HG03064 (cell line): ENCODE data around the gene CT45A1.
"Not testable (repeated sequence)": the region's sequence is repeated elsewhere in the genome, so short reads cannot be mapped to it uniquely, and the experiment has no call there.

Source experiments
- ATAC-seq: cut with Tn5 transposase; IDR thresholded peaks from one replicate; pipeline ENCODE4 v1.9.1; 2021; ENCODE audit warnings: low read depth; ENCODE audit not compliant: unreplicated experiment

The CT45A1 gene, protein sequence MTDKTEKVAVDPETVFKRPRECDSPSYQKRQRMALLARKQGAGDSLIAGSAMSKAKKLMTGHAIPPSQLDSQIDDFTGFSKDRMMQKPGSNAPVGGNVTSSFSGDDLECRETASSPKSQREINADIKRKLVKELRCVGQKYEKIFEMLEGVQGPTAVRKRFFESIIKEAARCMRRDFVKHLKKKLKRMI

DNA sequence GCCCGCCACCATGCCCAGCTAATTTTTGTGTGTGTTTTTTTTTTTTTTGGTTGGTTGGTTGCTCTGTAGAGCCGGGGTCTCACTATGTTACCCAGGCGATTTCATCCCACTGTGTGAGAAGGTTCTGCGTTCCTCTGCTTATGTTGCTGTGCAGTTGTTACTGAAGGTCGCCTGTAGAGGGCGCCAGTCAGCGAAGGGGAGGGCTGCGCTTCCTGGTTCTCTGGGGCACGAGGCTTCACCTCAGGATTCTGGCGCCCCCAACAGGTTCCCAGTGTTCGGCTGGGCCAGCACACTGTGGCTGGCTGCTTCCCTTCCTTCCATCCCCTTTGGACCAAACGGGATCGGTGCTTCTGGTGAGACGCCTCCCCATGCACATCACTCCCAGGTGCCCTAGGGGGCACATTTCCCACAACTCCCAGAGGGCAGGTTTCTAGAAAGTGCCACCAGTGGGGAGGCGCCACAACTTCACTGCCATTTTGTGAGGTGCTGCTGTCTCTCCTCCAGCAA, at the start of gene CT45A1:
Gene CT45A1, plus strand, starts transcription at position 457 of the 507 bp plus-strand sequence. CDS start 5,302 bp downstream, outside the sequence.
- not testable (repeated sequence) for ATAC-seq

DNA sequence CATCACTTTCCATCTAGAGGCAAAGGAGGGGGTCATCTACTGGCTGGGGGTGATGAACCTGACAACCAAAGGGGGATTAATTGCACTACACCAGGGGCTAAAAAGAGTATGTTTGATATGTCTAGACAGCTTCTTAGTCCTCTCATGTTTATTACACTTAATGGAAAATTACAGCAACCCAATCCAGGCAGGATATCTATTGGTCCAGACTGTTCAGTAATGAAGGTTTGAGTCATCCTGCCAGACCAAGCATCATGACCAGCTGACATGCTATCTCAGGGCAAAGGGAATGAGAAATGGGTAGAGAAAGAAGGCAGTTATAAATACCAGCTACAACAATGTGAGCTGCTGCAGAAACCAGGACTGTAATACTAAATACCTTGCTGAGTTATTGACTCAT, 40.5 kb upstream of the CT45A1 start:
- not testable (repeated sequence) for ATAC-seq

DNA sequence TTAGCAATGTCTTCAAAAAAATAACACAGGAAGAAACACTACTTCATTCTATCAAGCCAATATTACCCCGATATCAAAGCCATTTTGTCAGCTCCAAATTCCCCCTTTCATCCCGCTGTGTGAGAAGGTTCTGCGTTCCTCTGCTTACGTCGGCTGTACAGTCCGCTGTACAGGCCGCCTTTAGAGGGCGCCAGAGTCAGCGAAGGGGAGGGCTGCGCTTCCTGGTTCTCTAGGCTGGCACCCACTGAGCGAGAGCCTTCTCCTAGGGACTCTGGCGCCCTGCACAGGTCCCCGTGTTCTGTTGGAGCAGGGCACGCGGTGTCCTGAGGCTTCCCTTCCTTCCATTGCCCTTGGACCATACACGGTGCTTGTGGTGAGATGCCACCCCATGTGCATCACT, 25.3 kb upstream of the CT45A1 start:
- ATAC-seq, result no peak

DNA sequence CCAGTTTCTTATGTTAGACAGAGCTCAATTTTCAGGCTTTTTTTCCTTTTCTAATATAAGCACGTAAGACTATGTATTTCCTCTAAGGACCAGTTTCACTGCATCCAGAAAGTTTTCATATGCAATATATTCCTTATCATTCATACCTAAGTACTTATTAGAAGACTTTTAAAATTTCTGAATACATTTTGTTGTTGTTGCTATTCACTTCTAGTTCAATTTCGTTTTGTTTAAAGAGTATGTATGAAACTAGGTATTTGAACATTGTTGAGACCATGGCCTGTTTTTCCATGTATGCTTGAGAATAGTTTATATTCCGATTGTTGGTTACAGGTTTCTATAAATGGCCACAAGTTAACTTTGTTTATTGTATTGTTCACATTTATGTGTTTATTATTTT, 18.0 kb upstream of the CT45A1 start:
- no peak for ATAC-seq

DNA sequence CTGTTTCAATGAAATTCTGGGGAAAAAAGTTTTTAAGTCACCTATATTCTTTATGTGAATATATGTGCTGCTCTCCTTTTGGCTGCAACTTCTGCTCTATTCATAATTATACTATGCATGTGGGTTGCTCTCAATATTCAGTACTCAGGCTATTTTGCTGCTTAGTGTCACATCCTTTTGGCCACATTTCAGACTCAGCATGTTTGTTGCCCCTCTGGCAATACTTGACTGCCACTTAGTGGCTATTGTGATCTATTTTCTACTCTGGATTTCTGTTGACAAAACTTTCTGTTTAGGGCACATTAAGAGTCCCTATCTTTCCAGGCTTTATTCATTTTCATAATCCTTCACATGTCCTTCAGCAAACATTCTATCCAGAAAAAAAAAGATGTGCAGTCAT, 15.8 kb upstream of the CT45A1 start:
- ATAC-seq, result no peak

DNA sequence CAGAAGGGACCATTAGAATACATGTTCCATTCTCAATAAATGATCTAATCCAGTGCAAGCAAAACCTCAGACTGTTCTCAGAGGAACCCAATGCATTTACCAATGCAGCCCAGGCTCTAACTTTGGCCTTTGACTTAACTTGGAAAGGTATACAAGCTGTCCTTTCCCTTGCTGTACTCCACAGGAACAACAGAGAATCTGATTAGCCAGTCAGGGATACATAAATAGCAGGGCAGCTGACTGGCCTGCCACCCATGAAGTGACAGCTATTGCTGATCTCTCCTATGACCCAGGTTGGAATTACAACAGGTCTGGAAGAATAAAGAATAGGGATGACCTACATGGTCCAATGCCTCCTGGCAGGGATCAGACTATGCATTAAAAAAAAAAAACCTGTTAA, 14.5 kb upstream of the CT45A1 start:
- no peak for ATAC-seq

DNA sequence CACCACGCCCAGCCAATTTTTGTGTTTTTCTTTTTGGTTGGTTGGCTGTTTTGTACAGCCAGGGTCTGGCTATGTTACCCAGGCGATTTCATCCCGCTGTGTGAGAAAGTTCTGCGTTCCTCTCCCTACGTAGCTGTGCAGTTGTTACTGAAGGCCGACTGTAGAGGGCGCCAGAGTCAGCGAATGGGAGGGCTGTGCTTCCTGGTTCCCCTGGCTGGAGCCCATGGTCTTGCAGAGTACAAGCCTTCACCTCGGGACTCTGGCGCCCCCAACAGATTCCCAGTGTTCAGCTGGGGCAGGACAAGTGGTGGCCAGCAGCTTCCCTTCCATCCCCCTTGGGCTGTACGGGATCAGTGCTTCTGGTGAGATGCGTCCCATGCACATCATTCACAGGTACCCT, 5.6 kb upstream of the CT45A1 start:
- no peak for ATAC-seq

DNA sequence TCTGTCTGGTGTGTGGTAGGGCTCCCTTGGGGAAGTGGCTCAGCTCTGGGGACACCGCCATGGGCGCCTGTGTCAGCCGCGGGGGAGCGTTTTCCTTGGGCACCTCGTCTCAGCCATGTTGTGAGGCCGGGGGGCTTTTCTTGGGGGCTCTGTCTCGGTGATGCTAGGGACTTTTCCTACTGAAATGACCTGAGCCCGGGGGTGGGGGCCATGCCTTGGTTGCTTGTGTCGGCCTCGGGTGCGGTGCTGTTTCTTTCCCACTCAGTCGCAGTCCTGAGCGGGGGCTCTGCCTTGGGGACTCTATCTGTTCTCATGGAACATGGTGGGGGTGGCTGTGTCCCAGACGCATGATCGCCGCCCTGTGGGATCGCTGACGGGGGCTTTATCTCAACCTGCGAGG, 356 bp downstream of the CT45A1 start:
- no peak for ATAC-seq

DNA sequence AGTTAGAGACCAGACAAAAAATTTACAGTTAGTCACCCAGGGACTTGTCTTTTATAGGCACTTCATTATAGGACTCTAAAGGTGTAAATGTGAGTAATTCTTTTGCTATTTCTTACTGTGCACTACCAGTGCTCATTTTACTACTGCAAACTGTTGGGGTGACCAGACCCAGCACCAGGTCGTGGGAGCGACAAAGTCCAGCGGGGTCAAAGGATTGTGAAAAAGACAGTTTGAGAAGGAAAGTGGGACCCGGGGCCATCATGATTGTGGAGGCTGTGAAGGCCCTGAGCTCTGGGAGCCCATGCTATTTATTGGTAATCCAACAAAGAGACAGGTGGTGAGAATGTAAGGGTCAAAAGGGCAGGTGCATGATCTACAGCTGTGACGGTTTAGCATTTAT, 21.2 kb downstream of the CT45A1 start:
- not testable (repeated sequence) for ATAC-seq

DNA sequence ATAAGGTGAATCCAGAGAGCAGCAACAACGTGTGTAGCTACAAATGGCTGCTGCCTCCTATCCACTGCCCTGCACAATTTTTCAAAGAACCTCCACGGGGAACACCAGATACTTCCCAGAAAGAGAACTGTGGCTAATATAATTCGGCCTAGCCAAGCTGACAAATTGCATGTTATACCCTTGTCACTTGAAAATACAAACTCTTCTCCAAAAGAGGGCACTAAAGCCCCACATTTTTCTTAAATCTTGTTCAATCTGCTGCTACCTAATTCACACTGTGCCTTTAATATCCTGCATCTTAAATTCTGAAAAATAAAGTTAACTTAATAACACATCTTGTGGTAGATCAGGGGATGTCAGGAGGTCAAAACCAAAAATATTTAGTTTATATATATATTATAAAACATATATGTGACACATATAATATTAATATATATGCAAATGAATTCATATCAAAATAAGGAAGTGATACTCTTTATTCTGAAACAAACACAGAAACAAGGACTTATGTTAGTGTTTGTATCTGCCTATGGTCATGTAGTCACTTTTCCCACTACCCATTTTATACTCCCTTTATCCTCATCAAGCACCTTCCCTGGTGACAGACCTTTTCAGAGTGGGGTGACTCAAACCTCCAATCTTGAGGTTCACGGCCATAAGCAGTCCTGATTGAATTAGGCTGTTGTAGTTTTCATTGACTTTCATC, 24.1 kb downstream of the CT45A1 start:
- no peak for ATAC-seq

DNA sequence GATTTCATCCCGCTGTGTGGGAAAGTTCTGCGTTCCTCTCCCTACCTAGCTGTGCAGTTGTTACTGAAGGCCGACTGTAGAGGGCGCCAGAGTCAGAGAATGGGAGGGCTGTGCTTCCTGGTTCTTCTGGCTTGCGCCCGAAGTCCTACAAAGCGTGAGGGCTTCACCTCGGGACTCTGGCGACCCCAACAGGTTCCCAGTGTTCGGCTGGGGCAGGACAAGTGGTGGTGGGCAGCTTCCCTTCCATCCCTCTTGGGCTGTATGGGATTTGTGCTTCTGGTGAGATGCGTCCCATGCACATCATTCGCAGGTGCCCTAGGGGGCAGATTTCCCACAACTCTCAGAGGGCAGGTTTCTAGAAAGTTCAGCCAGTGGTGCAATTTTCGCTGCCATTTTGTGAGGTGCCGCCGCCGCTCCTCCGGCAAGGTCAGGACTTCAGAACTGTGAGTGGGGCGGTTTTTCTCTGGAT, 27.3 kb downstream of the CT45A1 start:
- ATAC-seq, result no peak

DNA sequence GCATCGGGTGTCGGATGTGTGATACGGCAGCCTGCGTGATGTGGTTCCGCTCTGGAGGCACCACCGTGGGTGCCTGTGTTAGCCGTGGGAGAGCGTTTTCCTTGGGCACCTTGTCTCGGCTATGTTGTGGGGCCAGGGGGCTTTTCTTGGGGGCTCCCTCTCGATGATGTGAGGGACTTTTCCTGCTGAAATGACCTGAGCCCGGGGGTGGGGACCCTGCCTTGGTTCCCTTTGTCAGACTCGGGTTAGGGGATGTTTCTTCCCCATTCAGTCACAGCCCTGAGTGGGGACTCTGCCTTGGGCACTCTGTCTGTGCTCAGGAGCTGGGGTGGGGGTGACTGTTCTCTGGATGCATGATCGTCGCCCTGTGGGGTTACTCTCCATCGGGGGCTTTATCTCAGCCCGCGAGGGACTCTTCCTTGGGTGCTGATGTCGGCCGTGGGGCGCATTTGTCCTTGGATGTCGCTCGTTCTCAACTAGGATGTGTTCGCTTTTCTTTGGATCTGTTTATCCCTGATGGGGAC, 27.8 kb downstream of the CT45A1 start:
- ATAC-seq, result no peak

DNA sequence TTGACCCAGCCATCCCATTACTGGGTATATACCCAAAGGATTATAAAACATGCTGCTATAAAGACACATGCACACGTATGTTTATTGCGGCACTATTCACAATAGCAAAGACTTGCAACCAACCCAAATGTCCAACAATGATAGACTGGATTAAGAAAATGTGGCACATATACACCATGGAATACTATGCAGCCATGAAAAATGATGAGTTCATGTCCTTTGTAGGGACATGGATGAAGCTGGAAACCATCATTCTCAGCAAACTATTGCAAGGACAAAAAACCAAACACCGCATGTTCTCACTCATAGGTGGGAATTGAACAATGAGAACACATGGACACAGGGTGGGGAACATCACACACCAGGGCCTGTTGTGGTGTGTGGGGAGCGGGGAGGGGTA, 31.3 kb downstream of the CT45A1 start:
- ATAC-seq, result not testable (repeated sequence)

DNA sequence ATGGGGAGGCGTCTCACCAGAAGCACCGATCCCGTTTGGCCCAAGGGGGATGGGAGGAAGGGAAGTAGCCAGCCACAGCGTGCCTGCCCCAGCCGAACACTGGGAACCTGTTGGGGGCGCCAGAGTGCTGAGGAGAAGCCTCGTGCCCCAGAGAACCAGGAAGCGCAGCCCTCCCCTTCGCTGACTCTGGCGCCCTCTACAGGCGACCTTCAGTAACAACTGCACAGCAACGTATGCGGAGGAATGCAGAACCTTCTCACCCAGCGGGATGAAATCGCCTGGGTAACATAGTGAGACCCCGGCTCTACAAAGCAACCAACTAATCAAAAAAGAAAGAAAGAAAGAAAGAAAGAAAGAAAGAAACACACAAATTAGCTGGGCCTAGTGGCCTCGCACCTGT, 54.7 kb downstream of the CT45A1 start, which contains the start of gene CT45A3:
Gene CT45A3, minus strand, starts transcription at position 101 of the 400 bp plus-strand sequence. CDS start 3,747 bp downstream, outside the sequence.
- ATAC-seq, result not testable (repeated sequence)
